Activated CD8-positive, alpha-beta memory T cell treated with anti-CD3 and anti-CD28 coated beads, Interleukin-2, amount 50 U/mL, for 4 hours (primary cell): ENCODE data around the gene TNIP1.
A peak's percentile ranks its signal among the peaks of the same experiment; 100 is the strongest.

ENCODE experiments used
- DNase-seq: peaks from one replicate; pipeline ENCODE4 v3.0.0-alpha.2; 2020

The TNIP1 gene

GRCh38 chr5:151080613-151081430 lies at the start of gene TNIP1:
TSS of gene TNIP1 (minus strand) at chr5:151081034. CDS start at chr5:151065095, 15,939 bp downstream.
- DNase-seq: peak; percentile 95

GRCh38 chr5:151130235-151130921 lies 49.5 kb upstream of the TNIP1 start:
- DNase-seq: no peak

GRCh38 chr5:151128817-151129216 lies 48.0 kb upstream of the TNIP1 start:
- no peak for DNase-seq

- DNase-seq: no peak
These were observed 47.1 kb upstream of the TNIP1 start for GRCh38 chr5:151127926-151128325.

- DNase-seq: peak; percentile 68
These were observed 45.4 kb upstream of the TNIP1 start for GRCh38 chr5:151126199-151126645.

GRCh38 chr5:151125421-151125820 lies 44.6 kb upstream of the TNIP1 start:
- no peak for DNase-seq

- peak; percentile 73 for DNase-seq
These were observed 43.3 kb upstream of the TNIP1 start for GRCh38 chr5:151123897-151124751.

GRCh38 chr5:151122828-151123227 lies 42.0 kb upstream of the TNIP1 start:
- no peak for DNase-seq

GRCh38 chr5:151121665-151122064 lies 40.8 kb upstream of the TNIP1 start:
- DNase-seq: no peak

GRCh38 chr5:151121095-151121494 lies 40.3 kb upstream of the TNIP1 start:
- DNase-seq: no peak

- DNase-seq: no peak
These were observed 38.2 kb upstream of the TNIP1 start for GRCh38 chr5:151118913-151119575.

GRCh38 chr5:151115272-151115905 lies 34.6 kb upstream of the TNIP1 start:
- DNase-seq: peak; percentile 81

- DNase-seq: no peak
These were observed 32.8 kb upstream of the TNIP1 start for GRCh38 chr5:151113651-151114050.

- DNase-seq: no peak
These were observed 30.2 kb upstream of the TNIP1 start for GRCh38 chr5:151110992-151111391.

- no peak for DNase-seq
These were observed 29.4 kb upstream of the TNIP1 start for GRCh38 chr5:151110122-151110681.

GRCh38 chr5:151108566-151108965 lies 27.7 kb upstream of the TNIP1 start:
- DNase-seq: no peak

GRCh38 chr5:151107738-151108520 lies 27.1 kb upstream of the TNIP1 start:
- no peak for DNase-seq

- no peak for DNase-seq
These were observed 26.2 kb upstream of the TNIP1 start for GRCh38 chr5:151107084-151107483.

- no peak for DNase-seq
These were observed 25.7 kb upstream of the TNIP1 start for GRCh38 chr5:151106509-151106908.

- DNase-seq: no peak
These were observed 25.2 kb upstream of the TNIP1 start for GRCh38 chr5:151106043-151106442.

GRCh38 chr5:151105561-151105960 lies 24.7 kb upstream of the TNIP1 start:
- DNase-seq: no peak
